Mucosa of descending colon (tissue), 3 donors: ENCODE results near the gene LRRIQ4. TPM values are rescaled to one million over a fixed set of nuclear protein-coding genes. Genes with fewer than 3 reads are reported as not detected.

ENCODE experiments used
- ATAC-seq: fragments of 200-7000 bp; cut with Tn5 transposase; one replicate; pipeline ENCODE4 v1.9.1; 2020; ENCODE audit warnings: mild to moderate bottlenecking, moderate library complexity
- DNase-seq, 3 donors: peaks; one replicate each; pipeline ENCODE4 v3.0.0-alpha.2; 2020
- H3K36me3 ChIP-seq: fragments of 200-600 bp; one replicate; pipeline ENCODE4 v1.8.0; 2021; ENCODE audit warnings: low read depth, mild to moderate bottlenecking
- H3K4me1 ChIP-seq: fragments of 200-600 bp; one replicate; pipeline ENCODE4 v1.8.0; 2021; ENCODE audit warnings: low read depth, mild to moderate bottlenecking
- H3K4me3 ChIP-seq: fragments of 200-600 bp; one replicate; pipeline ENCODE4 v1.8.0; 2021; ENCODE audit warnings: mild to moderate bottlenecking
- H3K9me3 ChIP-seq: fragments of 200-600 bp; one replicate; pipeline ENCODE4 v1.8.0; 2021; ENCODE audit warnings: mild to moderate bottlenecking
- CTCF ChIP-seq: fragments of 200-600 bp; IDR thresholded peaks from one replicate; pipeline ENCODE4 v1.8.0; 2022; ENCODE audit warnings: antibody characterized with exemption, mild to moderate bottlenecking
- intact Hi-C, 2 donors: fragments of 100-400 bp; cut with DNase I in 1 of 2; cut with micrococcal nuclease in 1 of 2; formaldehyde crosslinking; loops; one replicate each; pipeline versions ENCODE4 v1.11.0 to v1.11.1; 2022; cut with DNase I, micrococcal nuclease
- total RNA-seq, 3 donors: library from RNA; stranded (reverse); fragmentation: NEBNext Ultra II Directional in 2 of 3; extraction: Animal tissue kit (Norgen Biotek cat#: 25700) in 2 of 3; gene quantifications; one replicate each; pipeline versions ENCODE4 v1.2.1 to v1.2.4, GENCODE V29; 2021 to 2023
- donor health status: DM: no; HTN: no; CAD: no; lungs with moderate emphysema.
- donor health status: DM: no; HTN: no; CAD: no.
- donor health status: DM: no; HTN: yes; CAD: no.

Gene LRRIQ4
- total RNA-seq, 3 donors from 2014 or later, result 0.22 TPM; not detected in 2

GRCh38 chr3:169790687-169791429 is 21.8 kb upstream of the LRRIQ4 start:
- ATAC-seq (no peak), DNase-seq (no peak)
- no peaks in the 10 kb centered on the region for H3K36me3 ChIP-seq
- intact Hi-C loops, result no loop called here
- no peaks in the 10 kb centered on the region for H3K9me3 ChIP-seq
- TF ChIP-seq CTCF, result no peak
- no peak overlapping the region for H3K4me3 ChIP-seq
- no peaks in the 10 kb centered on the region for H3K4me1 ChIP-seq

GRCh38 chr3:169792359-169792758 is 20.3 kb upstream of the LRRIQ4 start:
- Histone ChIP-seq H3K4me3 (no peak overlapping the region), H3K9me3 (no peaks in the 10 kb centered on the region), H3K4me1 (no peaks in the 10 kb centered on the region), H3K36me3 (no peaks in the 10 kb centered on the region)
- ATAC-seq (no peak), DNase-seq (no peak)
- no peak for TF ChIP-seq CTCF
- intact Hi-C loops, result no loop called here

- Histone ChIP-seq H3K36me3 (no peaks in the 10 kb centered on the region), H3K9me3 (no peaks in the 10 kb centered on the region), H3K4me3 (no peak overlapping the region), H3K4me1 (no peaks in the 10 kb centered on the region)
- intact Hi-C loops, result no loop called here
- TF ChIP-seq CTCF, result no peak
- DNase-seq (no peak), ATAC-seq (no peak)
Observed at GRCh38 chr3:169804681-169805080, 8.0 kb upstream of the LRRIQ4 start.

GRCh38 chr3:169809230-169809795 is 3.4 kb upstream of the LRRIQ4 start:
- intact Hi-C loops, result no loop called here

GRCh38 chr3:169811631-169812331 is 889 bp upstream of the LRRIQ4 start:
- Histone ChIP-seq H3K9me3 (no peaks in the 10 kb centered on the region), H3K36me3 (no peaks in the 10 kb centered on the region), H3K4me1 (peaks cover 10% of the 10 kb centered on the region), H3K4me3 (no peak overlapping the region)
- intact Hi-C loops, result no loop called here
- ATAC-seq (peak; percentile 48), DNase-seq (peak in 2 of 3 donors; percentile 22 to 56)
- TF ChIP-seq CTCF, result no peak

More at GRCh38 chr3:169809230-169809795, 3.4 kb upstream of the LRRIQ4 start:
- TF ChIP-seq CTCF, result no peak
- Histone ChIP-seq H3K4me3 (no peak overlapping the region), H3K9me3 (no peaks in the 10 kb centered on the region), H3K4me1 (peaks cover 10% of the 10 kb centered on the region), H3K36me3 (no peaks in the 10 kb centered on the region)
- no peak for ATAC-seq
- DNase-seq, result no peak
